WTC11 (cell line): ENCODE measurements around the gene ZNF609. TPM values are rescaled to one million over a fixed set of nuclear protein-coding genes. Genes with fewer than 3 reads are reported as not detected.

Source experiments
- ATAC-seq: fragments of 200-7000 bp; cut with Tn5 transposase; 2 replicates; pipeline ENCODE4 v1.10.0; 2021; ENCODE audit warnings: mild to moderate bottlenecking, moderate library complexity
- CTCF ChIA-PET: fragments of 300-600 bp; sonication (Branson Sonifier 250); formaldehyde crosslinking; loops from one replicate; lab custom pipeline; 2021; ENCODE audit warnings: antibody characterized with exemption; lab: Charles Lee
- POLR2A ChIA-PET: fragments of 350-600 bp; sonication (Branson Sonifier 250); formaldehyde crosslinking; loops from one replicate; lab custom pipeline; 2021; ENCODE audit warnings: antibody characterized with exemption; lab: Charles Lee
- DNase-seq: peaks from one replicate; pipeline ENCODE4 v3.0.0; 2021; ENCODE audit warnings: low spot score
- H3K27ac Mint-ChIP-seq: 2 replicates; pipeline ENCODE4 v1.8.0; 2021; ENCODE audit warnings: mixed read lengths
- H3K27me3 Mint-ChIP-seq: 2 replicates; pipeline ENCODE4 v1.8.0; 2021; ENCODE audit warnings: low read depth, mild to moderate bottlenecking, moderate library complexity, mixed read lengths
- H3K36me3 Mint-ChIP-seq: 2 replicates; pipeline ENCODE4 v1.8.0; 2021; ENCODE audit warnings: mixed read lengths
- H3K4me1 Mint-ChIP-seq: 2 replicates; pipeline ENCODE4 v1.8.0; 2022; ENCODE audit warnings: mixed read lengths
- H3K4me3 Mint-ChIP-seq: 2 replicates; pipeline ENCODE4 v1.8.0; 2021; ENCODE audit warnings: mild to moderate bottlenecking, moderate library complexity, mixed read lengths
- H3K9me3 Mint-ChIP-seq: 2 replicates; pipeline ENCODE4 v1.8.0; 2021; ENCODE audit warnings: mixed read lengths
- EMX1 ChIP-seq: fragments of 250-450 bp; sonication (Bioruptor Pico); IDR thresholded peaks from 2 replicates; pipeline ENCODE4 v1.8.0; 2021; ENCODE audit warnings: mild to moderate bottlenecking
- GABPB1 ChIP-seq: sonication (generic); formaldehyde crosslinking; IDR thresholded peaks from 2 replicates; pipeline ENCODE4 v1.8.1; 2023; ENCODE audit warnings: mild to moderate bottlenecking, missing genetic modification reagents
- HMGXB4 ChIP-seq: sonication (generic); formaldehyde crosslinking; IDR thresholded peaks from 2 replicates; pipeline ENCODE4 v1.8.1; 2023; ENCODE audit warnings: mild to moderate bottlenecking, moderate library complexity, missing genetic modification reagents
- MYBL2 ChIP-seq: sonication (generic); formaldehyde crosslinking; IDR thresholded peaks from 2 replicates; pipeline ENCODE4 v1.8.1; 2023; ENCODE audit warnings: mild to moderate bottlenecking, moderate library complexity, missing genetic modification reagents
- NR3C1 ChIP-seq: sonication (generic); formaldehyde crosslinking; conservative IDR thresholded peaks from 2 replicates; pipeline ENCODE4 v1.8.1; 2023; ENCODE audit warnings: low read depth, mild to moderate bottlenecking, missing genetic modification reagents
- PREB ChIP-seq: sonication (generic); formaldehyde crosslinking; IDR thresholded peaks from 2 replicates; pipeline ENCODE4 v1.8.1; 2022; ENCODE audit warnings: mild to moderate bottlenecking, missing genetic modification reagents, moderate library complexity, borderline replicate concordance
- RORB ChIP-seq: fragments of 250-450 bp; sonication (Bioruptor Pico); IDR thresholded peaks from 2 replicates; pipeline ENCODE4 v1.9.0; 2021; ENCODE audit warnings: mild to moderate bottlenecking
- TP53 ChIP-seq: sonication (generic); formaldehyde crosslinking; IDR thresholded peaks from 2 replicates; pipeline ENCODE4 v1.8.1; 2023; ENCODE audit warnings: mild to moderate bottlenecking, missing genetic modification reagents
- USF2 ChIP-seq: sonication (generic); formaldehyde crosslinking; IDR thresholded peaks from 2 replicates; pipeline ENCODE4 v1.8.1; 2023; ENCODE audit warnings: mild to moderate bottlenecking, missing genetic modification reagents, moderate library complexity
- ZNF396 ChIP-seq: fragments of 250-450 bp; sonication (Bioruptor Pico); IDR thresholded peaks from 2 replicates; pipeline ENCODE4 v1.8.0; 2021; ENCODE audit warnings: mild to moderate bottlenecking, moderate library complexity, borderline replicate concordance
- ZNF416 ChIP-seq: fragments of 250-450 bp; sonication (Bioruptor Pico); IDR thresholded peaks from 2 replicates; pipeline ENCODE4 v1.9.0; 2021; ENCODE audit warnings: mild to moderate bottlenecking, inconsistent platforms
- ZNF425 ChIP-seq: fragments of 250-450 bp; sonication (Bioruptor Pico); conservative IDR thresholded peaks from 2 replicates; pipeline ENCODE4 v1.9.0; 2021; ENCODE audit warnings: mild to moderate bottlenecking
- total RNA-seq: library from RNA; stranded (reverse); gene quantifications from 3 replicates; pipeline ENCODE4 v1.2.3, GENCODE V29; 2021
- TF ChIP-seq, protein P1 (sequence below): fragments of 250-450 bp; sonication (Bioruptor Pico); IDR thresholded peaks from 2 replicates; pipeline ENCODE4 v1.9.0; 2021; ENCODE audit warnings: mild to moderate bottlenecking, borderline replicate concordance
- TF ChIP-seq, protein P2 (sequence below): sonication (generic); formaldehyde crosslinking; IDR thresholded peaks from 2 replicates; pipeline ENCODE4 v1.8.0; 2022; ENCODE audit warnings: mild to moderate bottlenecking, missing genetic modification reagents
- TF ChIP-seq, protein P3 (sequence below): sonication (generic); formaldehyde crosslinking; IDR thresholded peaks from 2 replicates; pipeline ENCODE4 v1.8.0; 2022; ENCODE audit warnings: mild to moderate bottlenecking, missing genetic modification reagents
- TF ChIP-seq, protein P4 (sequence below): fragments of 250-450 bp; sonication (Bioruptor Pico); IDR thresholded peaks from 2 replicates; pipeline ENCODE4 v1.9.0; 2021; ENCODE audit warnings: mild to moderate bottlenecking
- TF ChIP-seq, protein P5 (sequence below): fragments of 250-450 bp; sonication (Bioruptor Pico); IDR thresholded peaks from 2 replicates; pipeline ENCODE4 v1.9.0; 2021; ENCODE audit warnings: moderate library complexity, mild to moderate bottlenecking, inconsistent platforms, borderline replicate concordance

Gene ZNF609
- total RNA-seq, 1 experiment from 2014 or later = 47.4 TPM

GRCh38 chr15:64503197-64503596, 42.8 kb downstream of the ZNF609 start:
- no peaks in the 10 kb centered on the region for H3K27me3 Mint-ChIP-seq
- POLR2A ChIA-PET = interaction anchor here (0.6 kb wide), 1 partner anchor 169 kb away, joined by 3 read pairs; no protein-coding TSS in a partner anchor
- H3K36me3 Mint-ChIP-seq = peaks cover 29% of the 10 kb centered on the region
- ATAC-seq = peak; percentile 44
- CTCF ChIA-PET = interaction anchor here (0.5 to 0.8 kb wide), 4 partner anchors 40 to 178 kb away, joined by 4 to 5 read pairs (median 4); no protein-coding TSS in a partner anchor
- H3K4me3 Mint-ChIP-seq = no peak overlapping the region
- H3K9me3 Mint-ChIP-seq = no peaks in the 10 kb centered on the region
- peaks cover 25% of the 10 kb centered on the region for H3K4me1 Mint-ChIP-seq
- no peak for DNase-seq
- no peak for TF ChIP-seq ZNF425 (CRISPR knock-in tag)
- TF ChIP-seq HMGXB4 (CRISPR knock-in tag) = no peak
- TF ChIP-seq, protein P1, sequence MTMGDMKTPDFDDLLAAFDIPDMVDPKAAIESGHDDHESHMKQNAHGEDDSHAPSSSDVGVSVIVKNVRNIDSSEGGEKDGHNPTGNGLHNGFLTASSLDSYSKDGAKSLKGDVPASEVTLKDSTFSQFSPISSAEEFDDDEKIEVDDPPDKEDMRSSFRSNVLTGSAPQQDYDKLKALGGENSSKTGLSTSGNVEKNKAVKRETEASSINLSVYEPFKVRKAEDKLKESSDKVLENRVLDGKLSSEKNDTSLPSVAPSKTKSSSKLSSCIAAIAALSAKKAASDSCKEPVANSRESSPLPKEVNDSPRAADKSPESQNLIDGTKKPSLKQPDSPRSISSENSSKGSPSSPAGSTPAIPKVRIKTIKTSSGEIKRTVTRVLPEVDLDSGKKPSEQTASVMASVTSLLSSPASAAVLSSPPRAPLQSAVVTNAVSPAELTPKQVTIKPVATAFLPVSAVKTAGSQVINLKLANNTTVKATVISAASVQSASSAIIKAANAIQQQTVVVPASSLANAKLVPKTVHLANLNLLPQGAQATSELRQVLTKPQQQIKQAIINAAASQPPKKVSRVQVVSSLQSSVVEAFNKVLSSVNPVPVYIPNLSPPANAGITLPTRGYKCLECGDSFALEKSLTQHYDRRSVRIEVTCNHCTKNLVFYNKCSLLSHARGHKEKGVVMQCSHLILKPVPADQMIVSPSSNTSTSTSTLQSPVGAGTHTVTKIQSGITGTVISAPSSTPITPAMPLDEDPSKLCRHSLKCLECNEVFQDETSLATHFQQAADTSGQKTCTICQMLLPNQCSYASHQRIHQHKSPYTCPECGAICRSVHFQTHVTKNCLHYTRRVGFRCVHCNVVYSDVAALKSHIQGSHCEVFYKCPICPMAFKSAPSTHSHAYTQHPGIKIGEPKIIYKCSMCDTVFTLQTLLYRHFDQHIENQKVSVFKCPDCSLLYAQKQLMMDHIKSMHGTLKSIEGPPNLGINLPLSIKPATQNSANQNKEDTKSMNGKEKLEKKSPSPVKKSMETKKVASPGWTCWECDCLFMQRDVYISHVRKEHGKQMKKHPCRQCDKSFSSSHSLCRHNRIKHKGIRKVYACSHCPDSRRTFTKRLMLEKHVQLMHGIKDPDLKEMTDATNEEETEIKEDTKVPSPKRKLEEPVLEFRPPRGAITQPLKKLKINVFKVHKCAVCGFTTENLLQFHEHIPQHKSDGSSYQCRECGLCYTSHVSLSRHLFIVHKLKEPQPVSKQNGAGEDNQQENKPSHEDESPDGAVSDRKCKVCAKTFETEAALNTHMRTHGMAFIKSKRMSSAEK = no peak
- no peak for TF ChIP-seq RORB
- TF ChIP-seq ZNF396 = no peak
- no peak for TF ChIP-seq MYBL2
- no peak for TF ChIP-seq EMX1 (CRISPR knock-in tag)
- TF ChIP-seq NR3C1 (CRISPR knock-in tag) = no peak
- no peak for TF ChIP-seq GABPB1 (CRISPR knock-in tag)
- TF ChIP-seq TP53 = no peak
- TF ChIP-seq, protein P2, sequence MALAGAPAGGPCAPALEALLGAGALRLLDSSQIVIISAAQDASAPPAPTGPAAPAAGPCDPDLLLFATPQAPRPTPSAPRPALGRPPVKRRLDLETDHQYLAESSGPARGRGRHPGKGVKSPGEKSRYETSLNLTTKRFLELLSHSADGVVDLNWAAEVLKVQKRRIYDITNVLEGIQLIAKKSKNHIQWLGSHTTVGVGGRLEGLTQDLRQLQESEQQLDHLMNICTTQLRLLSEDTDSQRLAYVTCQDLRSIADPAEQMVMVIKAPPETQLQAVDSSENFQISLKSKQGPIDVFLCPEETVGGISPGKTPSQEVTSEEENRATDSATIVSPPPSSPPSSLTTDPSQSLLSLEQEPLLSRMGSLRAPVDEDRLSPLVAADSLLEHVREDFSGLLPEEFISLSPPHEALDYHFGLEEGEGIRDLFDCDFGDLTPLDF (CRISPR knock-in tag) = no peak
- TF ChIP-seq ZNF416 (CRISPR knock-in tag) = no peak
- TF ChIP-seq, protein P3, sequence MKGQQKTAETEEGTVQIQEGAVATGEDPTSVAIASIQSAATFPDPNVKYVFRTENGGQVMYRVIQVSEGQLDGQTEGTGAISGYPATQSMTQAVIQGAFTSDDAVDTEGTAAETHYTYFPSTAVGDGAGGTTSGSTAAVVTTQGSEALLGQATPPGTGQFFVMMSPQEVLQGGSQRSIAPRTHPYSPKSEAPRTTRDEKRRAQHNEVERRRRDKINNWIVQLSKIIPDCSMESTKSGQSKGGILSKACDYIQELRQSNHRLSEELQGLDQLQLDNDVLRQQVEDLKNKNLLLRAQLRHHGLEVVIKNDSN = no peak
- TF ChIP-seq, protein P4, sequence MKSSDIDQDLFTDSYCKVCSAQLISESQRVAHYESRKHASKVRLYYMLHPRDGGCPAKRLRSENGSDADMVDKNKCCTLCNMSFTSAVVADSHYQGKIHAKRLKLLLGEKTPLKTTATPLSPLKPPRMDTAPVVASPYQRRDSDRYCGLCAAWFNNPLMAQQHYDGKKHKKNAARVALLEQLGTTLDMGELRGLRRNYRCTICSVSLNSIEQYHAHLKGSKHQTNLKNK (CRISPR knock-in tag) = no peak
- TF ChIP-seq USF2 (CRISPR knock-in tag) = no peak
- TF ChIP-seq, protein P5, sequence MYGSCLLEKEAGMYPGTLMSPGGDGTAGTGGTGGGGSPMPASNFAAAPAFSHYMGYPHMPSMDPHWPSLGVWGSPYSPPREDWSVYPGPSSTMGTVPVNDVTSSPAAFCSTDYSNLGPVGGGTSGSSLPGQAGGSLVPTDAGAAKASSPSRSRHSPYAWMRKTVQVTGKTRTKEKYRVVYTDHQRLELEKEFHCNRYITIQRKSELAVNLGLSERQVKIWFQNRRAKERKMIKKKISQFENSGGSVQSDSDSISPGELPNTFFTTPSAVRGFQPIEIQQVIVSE (CRISPR knock-in tag) = no peak
- TF ChIP-seq PREB (CRISPR knock-in tag) = no peak
- H3K27ac Mint-ChIP-seq = peak overlapping the region; percentile 77
